Stimulated activated CD4-positive, alpha-beta T cell treated with anti-CD3 and anti-CD28 coated beads, Interleukin-12 subunit alpha, Interleukin-12 subunit beta, amount 100 ng/mL, for 48 hours (primary cell): ENCODE results near the gene SORL1-AS1.

Source experiments
- DNase-seq, 3 donors: peaks; one replicate each; pipeline ENCODE4 v3.0.0-alpha.2; 2020; ENCODE audit warnings: low read depth in 2 of 3, low spot score in 1 of 3

Gene SORL1-AS1

DNA sequence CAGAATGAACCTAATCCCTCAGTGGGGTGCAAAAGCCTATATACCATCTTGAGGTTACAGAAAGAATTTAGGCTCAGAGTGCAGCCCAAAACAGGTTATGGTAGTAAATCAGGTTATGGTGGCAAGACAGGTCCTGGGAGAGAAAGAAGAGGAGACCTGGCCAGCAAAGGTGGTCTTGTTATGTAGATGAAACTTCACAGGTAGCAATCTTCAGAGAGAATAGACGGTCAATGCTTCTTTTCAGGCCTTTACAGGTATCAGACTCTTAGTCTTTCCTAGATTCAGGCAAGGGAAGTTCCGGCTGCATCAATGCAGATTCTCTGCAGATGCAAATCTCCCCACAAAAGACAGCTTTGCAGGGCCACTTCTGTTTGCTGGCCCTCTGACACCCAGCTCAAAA, 46.5 kb downstream of the SORL1-AS1 start:
- DNase-seq: no peak

DNA sequence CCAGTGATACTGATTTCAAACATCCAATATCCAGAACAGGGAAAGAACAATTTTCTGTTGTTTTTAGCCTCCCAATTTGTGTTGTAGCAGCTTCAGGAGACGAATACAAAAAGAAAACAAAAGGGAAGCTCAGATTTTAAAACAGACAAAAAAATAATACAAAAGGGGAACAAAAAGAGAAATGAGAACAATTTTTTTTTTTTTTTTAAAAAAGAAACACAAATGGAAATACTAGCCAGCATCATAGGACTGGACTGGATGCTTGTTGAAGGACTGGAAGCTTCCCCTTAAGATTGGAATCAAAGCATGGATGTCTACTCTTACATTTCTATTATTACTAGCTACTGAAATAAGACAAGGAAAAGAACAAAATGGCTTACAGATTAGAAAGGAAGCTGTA, 47.1 kb downstream of the SORL1-AS1 start:
- no peak for DNase-seq

DNA sequence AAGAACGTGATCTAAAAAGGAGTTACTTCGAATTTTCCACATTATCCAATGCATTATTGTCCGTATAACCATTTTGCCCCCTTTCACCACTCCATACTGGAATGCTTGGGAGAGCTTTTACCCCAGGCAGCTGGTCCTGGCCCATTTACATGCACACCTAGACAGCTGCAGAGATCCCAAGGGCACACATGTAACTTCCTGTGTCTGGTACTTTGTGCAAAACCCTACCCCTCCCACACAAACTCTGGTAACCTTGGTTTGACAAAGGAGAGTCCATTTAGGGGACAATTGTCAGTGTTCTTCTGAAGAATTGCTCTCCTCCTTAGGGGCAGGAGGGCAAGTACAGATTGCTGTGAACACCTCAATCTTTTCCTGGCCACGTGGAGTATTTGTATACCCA, 58.0 kb downstream of the SORL1-AS1 start:
- no peak for DNase-seq

DNA sequence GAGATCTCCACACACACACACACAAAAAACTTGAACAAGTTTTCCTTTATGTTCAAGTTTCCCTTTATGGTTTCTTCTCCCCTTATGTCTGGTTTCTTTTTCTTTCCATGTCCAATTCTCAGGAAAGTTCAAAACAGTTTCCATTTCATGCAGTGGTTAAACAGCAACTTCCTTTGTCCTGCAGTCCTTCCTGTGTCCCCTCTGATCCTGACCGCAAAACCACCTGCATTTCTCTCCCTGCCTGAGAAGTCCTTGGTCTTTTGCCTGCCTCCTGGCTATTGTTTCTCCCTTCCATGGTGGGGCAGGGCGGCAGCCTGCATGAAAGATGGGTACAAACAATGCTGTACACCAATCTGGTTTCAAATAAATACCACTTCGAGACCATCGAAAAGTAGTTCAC, 58.9 kb downstream of the SORL1-AS1 start:
- no peak for DNase-seq

DNA sequence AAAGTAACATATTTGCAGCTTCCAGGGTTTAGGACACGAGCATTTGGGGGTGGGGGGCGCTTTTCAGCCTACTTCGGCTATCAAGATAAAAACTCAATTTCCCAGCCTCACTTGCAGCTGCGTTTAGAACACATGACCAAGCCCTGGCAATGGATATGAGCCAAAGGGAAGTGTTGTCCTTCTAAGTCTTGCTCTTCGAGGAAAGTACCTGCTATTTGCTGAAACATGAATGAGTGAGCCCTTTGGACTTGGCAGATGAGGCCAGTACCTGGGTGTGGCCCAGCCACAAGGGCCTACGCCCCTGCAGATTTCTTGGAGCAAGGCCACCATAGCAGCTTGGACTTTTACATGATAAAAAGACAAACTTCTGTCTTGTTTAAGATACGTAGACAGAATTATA, 60.9 kb downstream of the SORL1-AS1 start:
- no peak for DNase-seq

DNA sequence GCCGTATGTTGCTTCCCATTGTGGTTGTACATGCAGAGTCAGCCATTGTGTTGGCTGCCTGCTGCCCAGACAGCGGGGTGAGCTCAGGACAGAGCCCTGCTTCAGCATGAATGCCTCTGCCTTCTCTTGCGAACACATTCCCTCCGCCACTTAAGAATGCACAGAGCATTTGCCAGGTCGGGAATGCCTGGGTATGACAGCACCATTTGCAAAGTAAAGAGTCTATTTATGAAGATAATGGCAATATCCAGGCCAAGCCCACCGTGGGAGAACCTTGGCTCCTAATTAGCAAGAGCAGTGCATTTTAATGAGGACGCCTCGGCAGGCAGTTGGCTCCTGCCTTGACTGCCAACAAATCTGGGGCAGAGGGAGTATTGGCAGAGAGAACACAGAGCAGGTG, 63.1 kb downstream of the SORL1-AS1 start:
- DNase-seq: no peak
